ENCODE results near the gene ADAM17.

- TF ChIP-seq CTCF (IDR thresholded peaks at IDR 0.05; ENCODE audit: low read depth, low read length) (no peak), EZH2phosphoT487 (IDR thresholded peaks at IDR 0.05; ENCODE audit: low read depth) (no peak)
Observed at GRCh38 chr2:9460441-9461017, 95.1 kb downstream of the ADAM17 start.

All from OCI-LY3 (cell line).